PC-9 (cell line): ENCODE data around the gene FAH. TPM values are rescaled to one million over a fixed set of nuclear protein-coding genes. Genes with fewer than 3 reads are reported as not detected.

Experiments used
- BruUV-seq: library from RNA; stranded (reverse); fragments of 400-500 nt; replicated peaks from 2 replicates; lab custom pipeline; 2021; lab: Mats Ljungman, UMichigan
- CTCF ChIA-PET: fragments of 300-600 bp; sonication (Branson Sonifier 250); formaldehyde crosslinking; loops from one replicate; lab custom pipeline; 2022; ENCODE audit warnings: antibody characterized with exemption; lab: Charles Lee
- POLR2A ChIA-PET: fragments of 300-600 bp; sonication (Branson Sonifier 250); formaldehyde crosslinking; loops from one replicate; lab custom pipeline; 2022; ENCODE audit warnings: antibody characterized with exemption; ENCODE audit not compliant: unreplicated experiment; lab: Charles Lee
- DNase-seq, 2 experiments: peaks; one replicate each; pipeline versions ENCODE4 v3.0.0 to v3.0.0-alpha.2; 2015 to 2022; ENCODE audit warnings: mixed read lengths in 1 of 2
- H2AFZ ChIP-seq: fragments of 200-600 bp; sonication (generic); 2 replicates; pipeline ENCODE4 v1.8.1; 2017; ENCODE audit warnings: antibody characterized with exemption
- H3F3A ChIP-seq: fragments of 200-600 bp; sonication (generic); 2 replicates; pipeline ENCODE4 v1.8.1; 2017; ENCODE audit warnings: antibody characterized with exemption, mild to moderate bottlenecking, low read depth; ENCODE audit not compliant: insufficient read depth
- H3K27ac ChIP-seq: fragments of 200-600 bp; sonication (generic); 2 replicates; pipeline ENCODE4 v1.6.1; 2016; ENCODE audit warnings: mixed run types
- H3K27me3 ChIP-seq: fragments of 200-600 bp; sonication (generic); 2 replicates; pipeline ENCODE4 v1.6.1; 2016; ENCODE audit warnings: low read depth, mixed run types; ENCODE audit not compliant: insufficient read depth
- H3K36me3 ChIP-seq: fragments of 200-600 bp; sonication (generic); 2 replicates; pipeline ENCODE4 v1.6.1; 2016; ENCODE audit warnings: low read depth, mixed run types
- H3K4me1 ChIP-seq: fragments of 200-600 bp; sonication (generic); replicated peaks from 2 replicates; pipeline ENCODE4 v1.6.1; 2016; ENCODE audit warnings: mixed run types; ENCODE audit not compliant: insufficient read depth
- H3K4me2 ChIP-seq: fragments of 200-600 bp; sonication (generic); 2 replicates; pipeline ENCODE4 v1.6.1; 2017; ENCODE audit warnings: mixed run types
- H3K4me3 ChIP-seq: fragments of 200-600 bp; sonication (generic); 2 replicates; pipeline ENCODE4 v1.6.1; 2016; ENCODE audit warnings: mixed run types
- H3K79me2 ChIP-seq: fragments of 200-600 bp; sonication (generic); 2 replicates; pipeline ENCODE4 v1.6.1; 2017; ENCODE audit warnings: low read depth, mixed run types
- H3K9me2 ChIP-seq: fragments of 200-600 bp; sonication (generic); 2 replicates; pipeline ENCODE4 v1.8.1; 2017; ENCODE audit warnings: mild to moderate bottlenecking; ENCODE audit not compliant: insufficient read depth
- H3K9me3 ChIP-seq: fragments of 200-600 bp; sonication (generic); 2 replicates; pipeline ENCODE4 v1.8.1; 2016; ENCODE audit warnings: low read depth; ENCODE audit not compliant: insufficient read depth
- H4K20me1 ChIP-seq: fragments of 200-600 bp; sonication (generic); 2 replicates; pipeline ENCODE4 v1.8.1; 2017; ENCODE audit not compliant: insufficient read depth
- CTCF ChIP-seq: fragments of 200-600 bp; sonication (generic); conservative IDR thresholded peaks from 2 replicates; pipeline ENCODE4 v1.6.1; 2017; ENCODE audit warnings: mixed run types, antibody characterized with exemption, mild to moderate bottlenecking, moderate library complexity
- EZH2 ChIP-seq: fragments of 200-600 bp; sonication (generic); IDR thresholded peaks from 2 replicates; pipeline ENCODE4 v1.8.0; 2017; ENCODE audit warnings: antibody characterized with exemption, low read depth
- intact Hi-C: fragments of 100-400 bp; cut with micrococcal nuclease; formaldehyde crosslinking; loops from one replicate; pipeline ENCODE4 v1.10.0; 2022; ENCODE audit not compliant: unreplicated experiment
- total RNA-seq: library from RNA; stranded (reverse); gene quantifications from 2 replicates; pipeline ENCODE4 v1.2.3, GENCODE V29; 2021

Gene FAH
- total RNA-seq, 1 experiment from 2014 or later = 75.5 TPM

GRCh38 chr15:80203361-80203885, 50.6 kb downstream of the FAH start:
- Histone ChIP-seq H3K9me3 (no peaks in the 10 kb centered on the region; the same call in 1 of the 2 replicates), H2AFZ (no peak overlapping the region), H3K27me3 (no peaks in the 10 kb centered on the region), H3F3A (0 out of 2 replicates have a peak, but pooled peaks cover 8% of the 10 kb centered on the region), H4K20me1 (no peaks in the 10 kb centered on the region), H3K9me2 (no peaks in the 10 kb centered on the region), H3K4me2 (no peak overlapping the region), H3K4me3 (no peak overlapping the region), H3K4me1 (peaks cover 10% of the 10 kb centered on the region), H3K79me2 (no peaks in the 10 kb centered on the region), H3K27ac (no peak overlapping the region), H3K36me3 (no peaks in the 10 kb centered on the region)
- TF ChIP-seq CTCF = no peak
- no peak for TF ChIP-seq EZH2
- intact Hi-C loops = no loop called here
- no peak for DNase-seq
- CTCF ChIA-PET = no interaction called here
- POLR2A ChIA-PET = no interaction called here
- BruUV-seq = no TSS peak

- Histone ChIP-seq H2AFZ (no peak overlapping the region), H3K27me3 (no peaks in the 10 kb centered on the region), H4K20me1 (no peaks in the 10 kb centered on the region), H3K79me2 (no peaks in the 10 kb centered on the region), H3K27ac (no peak overlapping the region), H3K36me3 (no peaks in the 10 kb centered on the region), H3K4me2 (no peak overlapping the region), H3F3A (0 out of 2 replicates have a peak, but pooled peaks cover 8% of the 10 kb centered on the region), H3K9me3 (no peaks in the 10 kb centered on the region; the same call in 1 of the 2 replicates), H3K9me2 (no peaks in the 10 kb centered on the region), H3K4me1 (peaks cover 10% of the 10 kb centered on the region), H3K4me3 (no peak overlapping the region)
- no TSS peak for BruUV-seq
- DNase-seq = no peak
- ChIA-PET POLR2A (no interaction called here), CTCF (no interaction called here)
- TF ChIP-seq CTCF = no peak
- no peak for TF ChIP-seq EZH2
- intact Hi-C loops = no loop called here
These were observed 51.4 kb downstream of the FAH start for GRCh38 chr15:80204231-80204630.

DNA sequence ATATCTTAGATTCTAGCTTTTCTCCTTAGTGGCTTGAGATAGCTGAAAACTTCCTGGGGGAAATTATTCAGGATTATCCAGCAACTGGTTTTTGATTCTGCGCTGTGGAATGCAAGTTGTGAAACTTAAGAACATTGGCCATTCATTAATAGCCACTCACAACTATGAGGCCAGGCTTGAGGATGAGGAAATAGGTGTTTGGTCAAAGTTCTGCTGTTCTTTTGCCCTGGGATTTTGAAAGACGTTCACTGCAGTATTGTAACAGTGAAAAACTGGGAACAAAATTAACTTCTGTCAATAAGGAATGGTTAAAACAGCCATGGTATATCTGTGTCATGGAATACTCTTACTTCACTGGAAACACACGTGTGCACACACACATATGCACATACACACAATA, 55.1 kb downstream of the FAH start:
- Histone ChIP-seq H3F3A (0 out of 2 replicates have a peak, but pooled peaks cover 8% of the 10 kb centered on the region), H3K27me3 (no peaks in the 10 kb centered on the region), H3K79me2 (no peaks in the 10 kb centered on the region), H3K4me1 (peaks cover 14% of the 10 kb centered on the region), H3K27ac (no peak overlapping the region), H4K20me1 (no peaks in the 10 kb centered on the region), H2AFZ (no peak overlapping the region), H3K4me3 (no peak overlapping the region), H3K36me3 (no peaks in the 10 kb centered on the region), H3K9me2 (no peaks in the 10 kb centered on the region), H3K9me3 (no peaks in the 10 kb centered on the region; the same call in 1 of the 2 replicates), H3K4me2 (0 out of 2 replicates have a peak overlapping the region, but pooled peaks have one; percentile 46)
- no TSS peak for BruUV-seq
- intact Hi-C loops = no loop called here
- DNase-seq = peak in 1 of 2 experiments; percentile 66
- ChIA-PET CTCF (no interaction called here), POLR2A (no interaction called here)
- TF ChIP-seq EZH2 (no peak), CTCF (no peak)
